Glomerular visceral epithelial cell (primary cell): ENCODE results near the gene MEDAG.

Experiments used
- DNase-seq: peaks from one replicate; pipeline ENCODE4 v3.0.0-alpha.2; 2016; ENCODE audit errors: extremely low spot score

MEDAG gene

DNA sequence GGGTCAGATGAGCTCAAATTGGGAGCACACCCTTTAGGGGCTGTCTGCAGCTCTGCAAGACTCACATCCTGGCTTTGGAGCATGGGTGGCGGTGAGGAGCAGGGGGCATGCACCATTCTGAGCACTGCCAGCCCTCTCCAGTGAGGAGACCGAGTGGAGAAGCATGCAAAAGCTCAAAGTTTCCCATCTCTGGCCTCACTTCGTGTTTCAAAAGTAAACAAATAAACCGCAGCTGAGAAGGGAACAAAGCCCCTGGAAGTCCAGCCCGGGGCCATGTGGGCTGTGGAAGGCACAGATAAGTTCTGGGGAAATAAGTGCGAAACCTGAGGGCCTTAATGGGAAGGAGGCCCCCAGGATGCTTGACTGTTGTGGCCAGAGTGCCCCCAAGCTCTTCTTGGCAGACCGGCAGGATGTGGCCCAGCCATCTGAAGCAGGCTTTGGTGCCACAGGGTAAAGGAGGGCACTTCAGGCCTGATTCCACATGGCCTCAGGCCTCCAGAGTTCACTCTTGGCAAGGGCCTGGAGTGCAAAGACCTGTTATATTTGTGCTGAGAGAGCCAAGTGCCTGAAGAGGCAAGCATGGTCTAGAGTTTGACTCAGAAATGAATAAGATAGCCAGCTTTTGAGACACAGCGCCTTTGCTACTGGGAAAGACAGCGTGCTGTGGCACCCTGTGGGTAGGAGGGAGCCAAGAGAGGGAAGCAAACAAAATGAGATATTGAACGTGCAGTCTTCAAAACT lies 1.2 kb downstream of the MEDAG start:
- no peak for DNase-seq

DNA sequence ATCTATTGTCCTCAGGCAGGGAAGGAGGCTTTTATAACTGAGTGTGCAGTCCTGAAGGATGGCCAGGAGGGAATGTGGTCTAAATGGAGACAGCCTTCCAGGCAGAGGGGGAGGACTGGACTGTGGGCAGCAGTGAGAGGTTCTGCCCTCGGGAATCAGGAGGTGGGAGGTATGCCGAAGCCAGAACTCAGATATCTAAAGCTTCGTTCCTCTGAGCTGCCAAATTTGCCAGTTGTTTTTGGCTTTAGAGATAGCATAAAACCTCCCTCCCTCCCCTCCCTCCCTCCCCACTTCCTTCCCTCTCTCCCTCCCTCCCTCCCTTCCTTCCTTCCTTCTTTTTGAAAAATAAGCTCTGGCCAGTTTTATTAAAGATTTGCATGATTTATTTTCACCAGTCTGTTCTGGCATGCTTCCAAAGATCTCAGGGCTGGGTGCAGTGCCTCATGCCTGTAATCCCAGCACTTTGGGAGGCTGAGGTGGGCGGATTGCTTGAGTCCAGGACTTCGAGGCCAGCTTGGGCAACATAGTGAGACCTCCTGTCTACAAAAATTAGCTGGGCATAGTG lies 2.4 kb downstream of the MEDAG start:
- DNase-seq = peak; percentile 9

DNA sequence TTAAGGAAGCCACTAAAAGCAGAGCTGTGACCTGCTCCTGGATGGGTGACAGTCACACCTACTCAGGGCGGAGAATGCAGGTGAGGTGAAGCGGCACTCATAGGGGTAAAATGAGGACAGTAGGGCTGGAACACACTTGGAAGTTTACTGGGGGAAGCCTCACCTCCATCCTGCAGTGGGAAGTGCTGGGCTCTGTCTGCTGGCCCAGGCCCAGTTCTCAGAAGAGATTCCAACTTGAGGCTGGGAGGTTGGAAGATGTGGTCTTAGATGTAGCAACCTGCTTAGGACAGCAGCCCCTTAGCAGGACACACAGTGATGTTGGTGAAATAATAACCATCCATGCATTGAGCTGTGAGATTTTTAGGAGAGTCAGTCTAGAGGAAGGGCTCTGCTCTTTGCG lies 4.6 kb downstream of the MEDAG start:
- DNase-seq = no peak

DNA sequence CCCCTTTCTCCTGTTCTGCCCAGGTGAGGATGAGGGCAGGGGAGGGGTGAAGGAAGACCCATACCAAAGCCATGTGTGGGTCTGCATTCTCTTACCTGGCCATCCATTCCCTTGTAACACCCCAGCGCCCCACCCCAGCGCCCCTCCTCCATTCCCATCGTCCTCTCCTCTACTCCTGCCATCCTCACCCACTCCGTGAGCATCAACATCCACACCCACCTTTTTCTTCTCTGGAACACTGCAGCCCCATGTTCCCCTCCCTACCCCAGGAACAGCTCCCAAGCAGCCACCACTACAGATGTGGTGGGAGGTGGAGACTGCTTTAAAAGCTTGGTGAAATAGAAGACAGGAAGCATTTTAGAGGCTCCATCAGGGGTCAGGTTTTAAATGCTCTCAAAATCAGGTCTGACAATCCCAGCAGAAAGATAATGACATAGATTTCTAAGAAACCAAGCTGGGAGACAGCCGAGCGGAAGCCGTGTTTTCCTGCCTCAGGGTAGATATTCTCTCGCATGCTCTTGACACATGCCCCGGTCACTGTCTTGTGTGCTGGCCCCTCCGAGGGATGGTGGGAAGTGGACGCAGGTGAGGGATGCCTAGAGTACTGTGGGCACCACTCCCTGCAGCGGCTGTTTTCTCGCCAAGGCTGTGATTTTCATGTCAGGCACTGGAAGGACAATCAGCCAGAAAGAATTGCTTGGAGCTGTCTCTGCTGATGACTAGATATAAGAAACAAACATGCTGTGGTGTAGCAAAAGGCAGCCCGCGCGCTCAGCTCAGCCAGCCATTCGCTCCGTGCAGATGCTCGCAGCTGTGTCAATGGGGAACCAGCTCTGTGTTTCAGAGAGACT lies 9.8 kb downstream of the MEDAG start:
- DNase-seq = no peak

DNA sequence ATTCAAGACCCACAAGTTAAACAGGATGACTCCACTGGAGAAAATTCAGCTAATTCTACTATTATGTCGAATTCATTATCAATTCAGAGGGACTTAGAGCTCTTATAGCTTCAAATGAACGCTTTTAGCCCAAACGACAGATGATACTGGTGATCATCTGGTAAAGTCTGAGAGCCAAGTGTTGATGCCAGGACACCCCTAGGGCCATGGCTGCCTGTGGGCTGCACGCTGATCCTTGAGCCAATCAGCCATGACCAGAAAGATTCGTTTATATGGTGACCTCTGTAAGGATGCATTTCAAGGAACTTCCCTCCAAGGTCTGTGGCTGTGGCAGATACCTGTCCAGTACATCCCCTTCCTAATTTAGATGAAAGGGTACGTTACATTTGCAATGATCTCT lies 10.9 kb downstream of the MEDAG start:
- no peak for DNase-seq

DNA sequence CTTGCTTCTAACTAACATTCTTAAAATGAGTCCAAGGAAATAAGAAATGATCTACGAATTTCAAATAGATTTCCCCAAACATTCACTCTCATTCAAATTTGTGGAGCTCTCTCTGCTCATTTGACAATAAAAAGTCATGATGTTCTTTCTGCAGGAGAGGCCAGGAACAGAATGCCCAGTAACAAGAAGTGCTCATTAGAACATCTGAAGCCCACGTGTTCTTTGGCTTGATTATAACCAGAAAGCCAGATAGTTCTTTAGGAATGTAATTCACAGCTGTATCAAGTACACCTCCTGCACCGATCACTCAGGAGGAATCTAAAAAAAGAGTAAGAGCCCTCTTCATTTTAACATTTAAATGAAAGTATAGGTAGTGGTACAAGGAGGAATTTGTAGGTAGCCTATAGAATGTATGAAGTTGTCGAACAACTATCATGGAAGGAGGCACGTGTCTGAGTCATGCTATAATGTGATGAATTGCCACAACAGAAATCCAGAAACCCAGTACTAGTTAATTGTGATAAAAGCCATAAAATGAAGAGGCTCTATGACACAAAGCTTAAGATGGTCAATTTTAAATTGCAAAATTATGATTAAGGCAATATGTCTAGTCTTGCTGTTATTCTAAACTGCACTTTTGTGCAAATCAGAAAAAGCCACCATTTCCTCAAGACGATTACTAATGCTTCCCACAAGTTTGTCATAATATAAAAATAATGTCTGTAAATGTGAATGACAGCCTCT lies 12.8 kb downstream of the MEDAG start:
- DNase-seq = no peak

DNA sequence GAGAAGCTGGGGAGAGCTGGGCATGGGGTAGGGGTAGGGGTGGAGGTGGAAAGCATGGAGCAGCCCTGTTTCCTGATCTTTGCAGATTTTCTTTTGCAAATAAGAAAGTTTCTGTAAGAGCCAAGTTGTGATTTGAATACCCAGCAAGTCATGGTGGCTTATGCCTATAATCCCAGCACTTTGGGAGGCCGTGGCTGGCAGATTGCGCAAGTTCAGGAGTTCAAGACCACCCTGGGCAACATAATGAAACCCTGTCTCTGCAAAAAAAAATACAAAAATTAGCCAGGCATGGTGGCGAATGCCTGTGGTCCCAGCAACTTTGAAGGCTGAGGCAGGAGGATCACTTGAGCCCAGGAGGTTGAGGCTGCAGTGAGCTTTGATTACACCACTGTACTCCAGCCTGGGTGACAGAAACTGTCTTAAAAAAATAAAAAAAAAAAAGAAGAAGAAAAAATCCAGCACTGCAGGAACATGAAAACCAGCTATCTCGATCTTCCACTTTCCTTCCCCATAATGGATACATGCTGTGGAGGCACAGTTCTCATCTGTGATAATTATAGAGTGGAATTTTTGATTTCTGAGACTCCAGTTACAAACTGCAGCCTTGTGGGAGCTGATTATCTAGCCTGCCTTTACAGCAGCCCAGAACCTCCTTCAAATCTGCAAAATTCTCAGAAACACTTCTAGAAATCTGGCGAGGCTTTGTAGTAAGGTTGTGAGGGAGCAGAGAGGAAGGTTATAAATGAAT lies 14.3 kb downstream of the MEDAG start:
- DNase-seq = no peak

DNA sequence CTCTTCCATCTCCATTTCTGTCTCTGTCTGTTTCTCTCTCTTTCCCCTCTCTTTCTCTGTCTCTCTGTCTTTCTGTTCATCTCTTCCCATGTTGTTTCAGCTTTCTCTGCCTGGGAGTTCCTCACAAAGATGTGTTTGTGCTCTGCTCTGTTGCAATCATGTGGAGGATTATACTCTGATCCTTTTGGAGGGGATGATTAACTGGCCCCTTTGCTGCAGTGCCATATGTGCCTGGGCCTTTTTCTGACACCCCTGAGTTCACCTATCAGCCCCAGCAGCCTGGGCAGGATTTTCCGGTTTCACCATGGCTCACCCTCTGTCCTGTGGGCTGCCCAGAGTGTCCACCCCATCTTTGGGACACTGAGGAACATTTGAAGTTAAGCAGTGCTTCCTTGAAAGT lies 17.3 kb downstream of the MEDAG start:
- DNase-seq = no peak

DNA sequence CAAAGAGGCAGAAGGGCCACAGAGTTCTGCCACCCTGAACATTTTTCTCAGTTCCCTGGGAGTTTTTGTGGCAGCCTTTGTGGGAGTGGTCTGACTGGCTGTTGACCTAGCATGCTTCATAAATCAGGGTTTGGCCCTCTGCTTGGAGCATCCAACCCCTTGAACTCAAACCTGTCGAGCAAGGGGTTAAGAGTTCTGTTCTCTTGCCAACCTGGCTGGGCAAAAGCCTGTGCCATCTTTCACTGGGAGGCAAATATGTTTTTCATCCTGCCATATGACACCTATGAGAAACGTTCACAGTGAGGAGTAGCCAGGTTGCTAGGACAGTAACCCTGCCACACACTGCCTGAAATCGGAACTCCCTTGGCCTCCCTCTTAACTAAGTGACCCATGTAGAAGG lies 18.6 kb downstream of the MEDAG start:
- no peak for DNase-seq

DNA sequence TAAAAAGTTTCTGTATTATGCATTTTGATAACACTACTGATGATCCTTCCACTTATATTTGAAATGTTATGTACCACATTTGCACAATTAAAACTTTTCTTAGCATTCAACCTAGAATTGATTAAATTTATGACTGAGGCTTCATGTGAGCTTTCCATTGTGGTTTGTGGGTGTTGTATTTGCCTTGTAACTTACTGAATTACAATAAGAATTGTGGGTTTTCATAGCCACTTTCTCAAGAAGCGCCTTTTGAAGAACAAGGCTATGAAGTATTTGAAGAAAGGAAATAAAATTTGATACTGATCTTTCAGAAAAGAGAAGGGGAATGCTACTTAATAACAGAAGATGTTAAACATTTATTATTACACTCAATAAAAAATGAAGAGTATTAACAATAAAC lies 19.4 kb downstream of the MEDAG start:
- DNase-seq = no peak

DNA sequence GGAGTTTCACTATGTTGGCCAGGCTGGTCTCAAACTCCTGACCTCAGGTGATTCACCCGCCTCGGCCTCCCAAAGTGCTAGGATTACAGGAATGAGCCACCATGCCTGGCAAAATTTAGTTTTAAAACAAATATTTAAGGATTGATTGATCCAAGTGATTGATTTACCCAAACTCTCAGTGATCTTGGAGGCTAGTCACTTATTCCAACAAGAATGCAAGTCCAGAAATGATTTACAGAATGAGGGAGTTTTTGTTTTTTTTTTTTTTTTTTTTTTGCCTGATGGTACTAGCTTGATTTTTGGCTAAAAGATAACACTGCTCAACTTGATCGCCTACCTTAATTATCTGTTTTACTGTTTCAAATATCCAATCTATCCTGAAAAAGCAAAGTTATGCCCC lies 20.7 kb downstream of the MEDAG start:
- no peak for DNase-seq

DNA sequence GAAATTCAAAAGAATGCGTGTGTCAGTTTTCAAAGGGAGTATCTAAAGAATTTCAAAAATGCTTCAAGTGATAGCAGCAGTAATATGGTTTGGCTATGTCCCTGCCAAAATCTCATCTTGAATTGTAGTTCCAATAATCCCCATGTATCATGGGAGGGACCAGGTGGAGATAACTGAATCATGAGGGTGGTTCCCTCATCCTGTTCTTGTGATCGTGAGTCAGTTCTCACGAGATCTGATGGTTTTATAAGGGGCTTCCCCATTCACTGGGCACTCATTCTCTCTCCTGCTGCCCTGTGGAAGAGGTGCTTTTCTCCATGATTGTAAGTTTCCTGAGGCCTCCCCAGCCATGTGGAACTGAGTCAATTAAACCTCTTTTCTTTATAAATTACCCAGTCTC lies 21.1 kb downstream of the MEDAG start:
- DNase-seq = peak; percentile 49

DNA sequence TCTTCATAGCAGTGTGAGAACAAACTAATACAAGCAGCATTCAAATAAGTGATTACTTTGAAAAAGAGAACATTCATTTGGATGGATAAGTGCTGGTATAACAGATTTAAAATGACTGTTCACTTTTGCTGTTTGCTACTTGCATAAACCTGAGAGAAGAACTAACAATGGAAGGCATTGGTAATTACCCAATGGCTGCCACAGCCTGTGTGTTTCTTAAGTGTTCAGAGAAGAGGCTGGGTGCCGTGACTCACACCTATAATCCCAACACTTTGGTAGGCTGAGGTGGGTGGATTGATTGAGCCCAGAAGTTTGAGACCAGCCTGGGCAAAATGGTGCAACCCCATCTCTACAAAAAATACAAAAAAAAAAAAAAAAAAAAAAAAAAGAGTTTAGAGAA lies 21.5 kb downstream of the MEDAG start:
- no peak for DNase-seq

DNA sequence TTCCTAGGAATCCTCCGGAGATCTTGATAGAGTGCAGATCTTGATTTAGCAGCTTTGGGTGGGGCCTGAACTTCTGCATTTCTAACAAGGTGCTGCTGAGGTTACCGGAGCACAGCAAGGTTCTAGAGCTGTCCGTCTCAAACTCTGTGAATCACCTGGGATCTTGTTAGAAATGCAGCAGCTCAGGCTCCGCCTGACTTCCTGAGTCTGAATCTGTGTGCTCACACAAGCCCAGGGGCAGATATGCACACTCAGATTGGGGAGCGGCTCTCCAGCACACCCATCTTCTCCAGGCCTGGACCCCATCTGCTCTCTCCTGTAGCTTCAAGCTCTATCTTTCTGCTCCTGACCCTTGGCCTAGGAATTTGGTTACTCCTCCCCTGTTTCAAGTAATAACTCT lies 22.9 kb downstream of the MEDAG start:
- no peak for DNase-seq

DNA sequence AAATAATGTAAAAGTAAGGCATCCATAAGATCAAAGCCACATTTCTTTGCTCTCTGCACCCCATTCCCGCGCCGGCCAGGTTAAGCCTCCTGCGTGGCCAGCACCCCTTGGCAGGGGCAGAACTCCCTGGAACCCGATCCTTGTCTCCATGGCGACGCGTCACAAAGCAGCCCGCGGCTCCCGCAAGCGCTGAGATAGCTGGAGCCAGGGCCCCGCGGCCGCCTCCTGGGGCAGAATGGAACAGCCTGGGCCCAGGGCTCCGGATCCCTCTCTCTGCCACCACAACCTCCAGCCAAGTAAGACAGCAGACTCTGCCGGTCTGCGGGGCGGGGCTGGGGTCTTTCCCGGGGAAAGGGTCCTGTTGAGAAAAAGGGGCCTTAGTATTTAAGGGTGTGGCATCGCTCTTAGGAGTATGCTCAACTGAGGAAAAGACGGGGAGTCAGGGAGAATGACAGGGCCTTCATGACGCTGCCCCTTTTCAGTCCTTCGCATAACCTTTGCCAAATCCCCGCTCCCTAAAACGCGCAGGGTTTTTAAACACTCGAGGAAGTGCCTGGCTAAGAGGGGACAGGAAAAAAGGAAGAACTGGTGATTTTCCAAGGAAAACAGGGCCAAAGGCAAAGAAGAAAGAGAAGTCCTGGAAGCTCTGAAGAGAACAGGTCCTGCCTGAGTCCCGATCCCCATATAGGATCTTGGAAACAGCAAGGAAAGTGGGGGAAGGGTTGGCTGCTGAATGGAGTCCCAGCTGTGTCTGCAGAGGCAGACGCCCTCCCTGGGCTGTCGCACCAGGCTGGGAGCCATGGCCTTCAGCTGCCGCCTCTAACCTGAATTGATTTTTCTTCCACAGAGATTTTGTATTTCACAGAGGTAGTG lies 26.6 kb downstream of the MEDAG start, which contains the start of gene TEX26:
Gene TEX26, plus strand, starts transcription at position 176 of the 873 bp plus-strand sequence. Its CDS starts 60 bp downstream, at position 236.
- no peak for DNase-seq

DNA sequence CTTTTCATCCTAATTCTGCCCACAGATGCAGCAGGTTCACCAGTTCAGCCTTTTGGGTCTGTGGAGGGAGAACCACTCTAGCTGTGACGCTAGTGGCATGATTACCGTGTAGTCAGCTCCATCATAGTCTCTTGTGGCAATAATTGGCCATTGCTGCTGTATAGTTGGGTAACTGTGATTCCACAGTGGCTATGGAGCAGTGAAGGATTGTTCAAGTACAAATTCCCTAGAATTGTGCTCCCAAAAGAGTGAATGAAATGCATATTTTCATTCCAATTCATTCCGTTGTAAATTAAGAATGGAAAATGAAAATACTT lies 27.2 kb downstream of the MEDAG start:
- DNase-seq = no peak

DNA sequence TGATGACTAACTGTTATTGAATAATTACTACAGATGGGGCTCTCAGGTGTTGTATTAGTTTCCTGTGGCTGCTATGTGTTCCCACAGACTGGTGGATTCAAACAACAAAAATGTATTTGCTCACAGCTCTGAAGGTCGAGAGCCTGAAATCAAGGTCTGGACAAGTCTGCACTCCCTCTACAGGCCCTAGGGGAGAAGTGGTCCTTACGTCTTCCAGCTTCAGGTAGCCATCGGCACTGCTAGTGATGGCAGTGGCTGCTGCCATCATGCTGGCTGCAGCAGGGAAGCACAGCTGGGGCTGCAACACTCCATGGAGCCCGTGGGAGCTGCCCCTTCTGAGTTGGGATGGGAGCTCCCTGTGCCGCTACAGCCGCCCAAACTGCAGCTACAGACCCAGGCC lies 28.3 kb downstream of the MEDAG start:
- DNase-seq = peak; percentile 8

DNA sequence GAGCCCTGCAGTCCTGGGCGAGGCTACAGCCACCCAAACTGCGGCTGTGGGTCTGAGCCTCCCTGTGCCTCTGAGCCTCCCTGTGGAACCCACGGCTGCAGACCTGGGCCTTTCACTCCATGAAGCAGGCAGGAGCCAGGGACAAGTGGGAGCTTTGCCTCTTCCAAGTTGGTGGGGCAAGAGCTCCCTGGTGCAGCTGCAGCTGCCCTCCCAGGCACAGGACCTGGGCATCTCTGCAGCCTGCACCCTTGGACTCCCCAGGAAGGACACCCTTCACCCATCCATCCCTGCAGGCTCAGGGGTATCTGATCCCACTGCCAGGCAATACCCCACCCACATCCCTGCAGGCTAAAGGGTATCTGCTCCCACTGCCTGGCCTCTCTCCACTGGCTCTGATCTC lies 28.7 kb downstream of the MEDAG start:
- DNase-seq = no peak

DNA sequence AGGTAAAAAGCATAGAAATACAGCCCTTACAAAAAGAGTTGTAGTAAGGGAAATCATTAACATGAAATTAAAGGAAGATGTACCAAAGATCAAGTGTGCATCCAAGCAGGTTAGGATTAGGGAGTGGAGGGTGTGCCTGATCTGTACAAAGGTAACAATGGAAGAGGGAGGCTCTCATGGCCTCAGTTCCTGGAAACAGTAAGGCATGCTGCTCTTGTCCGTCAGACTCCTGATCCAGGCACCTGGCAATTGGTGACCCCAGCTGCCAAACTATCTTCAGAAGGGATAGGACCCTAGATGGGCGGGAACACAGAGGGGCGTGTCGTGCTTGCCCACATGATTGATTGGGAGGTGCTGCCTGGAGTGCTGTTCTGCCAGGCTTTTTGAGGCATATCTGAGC lies 30.9 kb downstream of the MEDAG start:
- no peak for DNase-seq

DNA sequence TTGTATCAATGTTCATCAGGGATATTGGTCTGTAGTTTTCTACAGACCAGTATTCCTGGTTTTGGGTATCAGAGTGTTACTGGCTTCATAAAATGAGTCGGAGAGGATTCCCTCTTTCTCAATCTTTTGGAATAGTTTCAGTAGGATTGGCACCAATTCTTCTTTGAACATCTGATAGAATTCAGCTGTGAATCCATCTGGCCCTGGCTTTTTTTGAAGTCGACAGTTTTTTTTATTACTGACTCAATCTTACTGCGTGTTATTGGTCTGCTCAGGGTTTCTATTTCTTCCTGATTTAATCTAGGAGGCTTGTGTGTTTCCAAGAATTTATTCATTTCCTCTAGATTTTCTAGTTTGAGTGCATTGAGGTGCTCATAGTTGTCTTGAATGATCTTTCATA lies 37.8 kb downstream of the MEDAG start:
- DNase-seq = no peak
